ENCODE data around the gene TMC6. TPM values are rescaled to one million over a fixed set of nuclear protein-coding genes. Genes with fewer than 3 reads are reported as not detected.
"Not testable (repeated sequence)": the region's sequence is repeated elsewhere in the genome, so short reads cannot be mapped to it uniquely, and the experiment has no call there.

The TMC6 gene
- polyA plus RNA-seq, 3 donors = 14.1 to 58.4 (median 55.2) TPM

DNA sequence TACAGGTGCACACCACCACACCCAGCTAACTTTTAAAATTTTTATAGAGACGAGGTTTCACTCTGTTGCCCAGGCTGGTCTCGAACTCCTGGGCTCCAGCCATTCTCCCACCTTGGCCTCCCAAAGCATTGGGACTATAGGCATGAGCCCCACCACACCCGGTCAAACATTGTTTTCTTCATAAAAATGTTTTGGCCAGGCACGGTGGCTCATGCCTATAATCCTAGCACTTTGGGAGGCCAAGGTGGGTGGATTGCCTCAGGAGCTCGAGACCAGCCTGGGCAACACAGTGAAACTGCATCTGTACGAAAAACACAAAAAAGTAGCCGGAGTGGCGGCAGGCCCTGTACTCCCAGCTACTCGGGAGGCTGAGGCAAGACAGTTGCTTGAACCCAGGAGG, 12.1 kb downstream of the TMC6 start:
- WGBS, 3 donors = 95 to 96% (median 95%) methylated on average over 9 of the region's 9 CpGs
- no peak overlapping the region for H3K27ac ChIP-seq (ENCODE audit: low read depth, low read length)

DNA sequence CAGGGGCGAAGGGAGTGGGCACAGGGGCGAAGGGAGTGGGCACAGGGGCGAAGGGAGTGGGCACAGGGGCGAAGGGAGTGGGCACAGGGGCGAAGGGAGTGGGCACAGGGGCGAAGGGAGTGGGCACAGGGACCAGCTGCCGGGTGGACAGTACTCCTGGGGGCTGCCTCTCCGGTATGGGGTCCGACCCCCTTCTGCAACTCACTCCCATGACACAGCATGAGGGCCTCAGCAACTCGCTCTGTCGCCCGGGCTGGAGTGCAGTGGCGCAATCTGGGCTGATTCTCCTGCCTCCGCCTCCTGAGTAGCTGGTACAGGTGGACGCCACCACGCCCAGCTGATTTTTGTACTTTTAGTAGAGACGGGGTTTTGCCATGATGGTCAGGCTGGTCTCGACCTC, 12.8 kb downstream of the TMC6 start:
- not testable (repeated sequence) for H3K27ac ChIP-seq (ENCODE audit: low read depth, low read length)
- WGBS, 3 donors = 79 to 89% (median 87%) methylated on average over 11 to 15 of the region's 18 CpGs

DNA sequence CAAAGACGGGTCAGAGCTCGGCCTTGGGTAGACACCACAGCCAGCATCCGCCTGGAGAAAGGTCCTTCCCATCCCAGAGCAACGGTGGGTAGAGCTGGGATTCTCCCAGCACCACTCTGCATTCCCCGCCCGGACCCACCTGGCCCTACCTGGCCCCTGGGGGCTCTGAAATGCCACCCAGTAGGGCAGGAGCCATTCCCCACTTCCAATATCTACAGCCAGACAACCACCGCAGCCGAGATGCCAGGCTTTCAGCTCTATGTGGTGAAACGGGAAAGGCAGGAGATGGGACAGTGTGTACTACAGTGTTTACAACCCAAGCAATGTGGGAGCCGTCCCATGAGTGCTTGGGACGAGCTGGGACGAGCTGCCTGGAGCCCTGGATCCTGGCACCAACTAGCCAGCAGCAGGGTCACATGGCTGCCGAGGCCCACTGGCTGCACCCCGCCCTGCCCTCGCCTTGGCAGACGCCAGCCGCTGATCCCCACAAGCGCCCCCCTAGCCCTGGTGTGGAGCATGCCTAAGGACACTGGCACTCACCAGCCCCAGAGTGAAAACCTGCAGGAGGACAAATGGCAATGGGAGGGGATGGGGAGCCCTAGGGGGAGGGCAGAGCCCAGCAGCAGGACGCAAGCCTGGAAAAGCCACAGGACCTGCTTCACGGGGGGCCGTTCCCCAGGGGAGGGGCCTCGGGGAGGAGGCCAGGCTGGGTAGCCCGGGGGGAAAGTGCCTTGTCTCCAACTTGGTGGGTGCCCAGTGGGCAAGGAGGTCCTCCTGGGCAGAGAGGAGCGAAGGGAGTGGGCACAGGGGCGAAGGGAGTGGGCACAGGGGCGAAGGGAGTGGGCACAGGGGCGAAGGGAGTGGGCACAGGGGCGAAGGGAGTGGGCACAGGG, 13.5 kb downstream of the TMC6 start:
- 81 to 82% (median 82%) methylated on average over 24 to 27 of the region's 28 CpGs for WGBS, 3 donors
- no peak overlapping the region for H3K27ac ChIP-seq (ENCODE audit: low read depth, low read length)

DNA sequence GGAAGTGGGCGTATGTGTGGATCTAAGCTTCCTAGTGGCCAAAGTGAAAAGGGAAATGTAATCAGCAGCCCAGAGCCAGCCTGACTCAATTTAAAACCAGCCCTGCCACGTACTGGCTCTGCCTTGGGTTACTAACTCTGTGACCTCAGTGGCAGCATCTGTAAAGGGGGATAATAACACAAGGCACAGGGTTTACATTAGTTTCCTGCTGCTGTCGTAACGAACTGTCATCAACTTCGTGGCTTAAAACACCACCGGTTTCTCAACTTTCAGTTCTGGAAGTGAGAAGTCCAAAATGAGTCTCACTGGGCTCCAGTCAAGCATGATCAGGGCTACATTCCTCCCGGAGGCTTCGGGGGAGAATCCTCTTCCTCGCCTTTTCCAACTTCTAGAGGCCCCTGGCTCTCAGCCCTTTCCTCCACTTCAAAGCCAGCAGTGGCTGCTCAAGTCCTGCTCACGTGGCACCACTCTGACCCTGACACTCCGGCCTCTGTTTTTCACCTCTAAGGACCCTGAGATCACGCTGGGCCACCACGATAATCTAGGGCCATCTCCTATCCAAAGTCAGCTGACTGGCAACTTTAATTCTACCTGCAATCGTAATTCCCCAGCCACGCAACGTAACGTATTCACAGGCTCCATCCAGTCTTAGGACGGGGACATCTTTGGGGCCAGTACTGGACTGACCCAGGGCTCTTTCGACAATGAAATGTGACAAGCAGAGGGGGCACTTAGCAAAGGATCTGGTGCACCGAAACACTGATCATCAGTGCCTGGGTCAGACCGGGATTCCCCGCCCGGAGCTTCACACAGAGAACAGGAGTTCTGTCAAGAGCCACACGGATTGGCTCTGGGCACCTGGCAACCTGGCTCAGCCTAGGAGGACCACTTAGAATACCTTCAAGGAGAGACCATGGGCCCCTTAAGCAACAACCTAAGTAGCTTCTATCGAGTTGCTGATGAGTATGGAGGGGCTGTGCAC, 14.5 kb downstream of the TMC6 start:
- H3K27ac ChIP-seq (ENCODE audit: low read depth, low read length) = no peak overlapping the region
- WGBS, 3 donors = 68 to 87% (median 77%) methylated on average over 25 of the region's 25 CpGs

DNA sequence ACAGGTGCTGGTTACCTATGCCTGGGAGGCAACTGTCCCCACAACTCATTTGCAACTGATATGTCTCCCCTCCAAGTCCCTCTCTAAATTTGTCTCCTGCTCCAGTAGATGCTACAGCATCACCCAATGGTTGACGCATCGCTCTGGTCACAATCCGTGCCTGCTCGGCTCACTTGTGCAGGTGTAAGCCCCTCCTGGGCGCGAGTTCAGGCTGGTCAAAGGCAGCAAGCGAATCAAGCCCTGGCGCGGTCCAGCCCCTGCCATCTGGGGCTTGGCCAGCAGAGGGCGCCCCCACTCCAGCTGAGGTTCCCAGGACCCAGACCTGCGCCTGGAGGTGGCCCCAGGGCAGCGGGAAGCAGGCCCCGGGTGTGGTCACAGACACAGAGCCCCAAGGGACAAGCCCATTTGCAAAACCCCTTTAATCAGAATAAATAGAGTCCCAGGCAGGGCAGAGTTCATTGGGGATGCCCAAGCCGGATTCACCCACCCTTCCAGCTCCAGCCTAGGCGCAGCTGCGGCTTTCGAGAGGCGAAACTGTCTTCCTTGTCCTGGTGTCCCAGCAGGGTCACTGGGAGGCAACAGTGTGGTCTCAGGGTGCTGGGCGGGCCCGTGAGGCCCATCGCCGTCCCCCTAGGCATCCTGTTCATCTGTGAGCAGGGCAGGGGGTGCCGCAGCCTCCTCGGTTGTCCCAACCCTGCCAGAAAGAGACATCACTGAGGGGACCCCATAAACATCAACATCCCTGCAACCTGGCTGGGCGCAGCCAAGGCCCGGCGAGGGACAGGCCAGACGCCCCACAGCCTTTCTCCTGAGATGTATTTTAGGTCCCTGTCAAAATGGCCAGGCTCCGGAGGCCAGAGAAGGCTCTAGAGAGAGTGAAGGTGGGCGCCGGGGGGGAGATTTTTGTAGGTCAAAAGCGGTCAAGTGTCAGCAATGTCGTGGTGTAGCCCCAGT, 15.8 kb downstream of the TMC6 start:
- WGBS, 3 donors = 52 to 55% (median 54%) methylated on average over 33 of the region's 33 CpGs
- H3K27ac ChIP-seq (ENCODE audit: low read depth, low read length) = no peak overlapping the region

DNA sequence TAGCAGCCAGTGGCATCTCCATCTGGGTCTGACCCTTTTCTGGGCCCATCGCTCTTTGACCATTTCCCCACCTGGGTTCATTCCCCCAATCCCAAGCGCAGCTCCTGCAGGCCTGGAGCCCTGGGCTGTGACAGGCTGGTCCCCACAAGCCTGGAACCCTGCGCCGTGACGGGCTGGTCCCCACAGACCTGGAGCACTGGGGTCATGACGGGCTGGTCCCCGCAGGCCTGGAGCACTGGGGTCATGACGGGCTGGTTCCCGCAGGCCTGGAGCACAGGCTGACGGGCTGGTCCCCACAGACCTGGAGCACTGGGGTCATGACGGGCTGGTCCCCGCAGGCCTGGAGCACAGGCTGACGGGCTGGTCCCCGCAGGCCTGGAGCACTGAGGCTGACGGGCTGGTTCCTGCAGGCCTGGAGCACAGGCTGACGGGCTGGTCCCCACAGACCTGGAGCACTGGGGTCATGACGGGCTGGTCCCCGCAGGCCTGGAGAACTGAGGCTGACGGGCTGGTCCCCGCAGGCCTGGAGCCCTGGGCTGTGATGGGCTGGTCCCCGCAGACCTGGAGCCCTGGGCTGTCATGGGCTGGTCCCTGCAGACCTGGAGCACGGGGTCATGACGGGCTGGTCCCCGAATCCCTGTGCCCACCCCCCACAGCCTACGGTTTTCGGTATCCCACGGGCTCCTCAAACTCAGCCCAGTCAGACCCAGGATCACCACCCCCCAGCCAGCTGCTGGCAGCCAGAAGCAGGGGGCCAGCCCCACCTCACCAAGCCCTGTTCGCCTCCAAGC, 16.6 kb downstream of the TMC6 start:
- 81 to 86% (median 85%) methylated on average over 28 of the region's 28 CpGs for WGBS, 3 donors
- no peak overlapping the region for H3K27ac ChIP-seq (ENCODE audit: low read depth, low read length)

DNA sequence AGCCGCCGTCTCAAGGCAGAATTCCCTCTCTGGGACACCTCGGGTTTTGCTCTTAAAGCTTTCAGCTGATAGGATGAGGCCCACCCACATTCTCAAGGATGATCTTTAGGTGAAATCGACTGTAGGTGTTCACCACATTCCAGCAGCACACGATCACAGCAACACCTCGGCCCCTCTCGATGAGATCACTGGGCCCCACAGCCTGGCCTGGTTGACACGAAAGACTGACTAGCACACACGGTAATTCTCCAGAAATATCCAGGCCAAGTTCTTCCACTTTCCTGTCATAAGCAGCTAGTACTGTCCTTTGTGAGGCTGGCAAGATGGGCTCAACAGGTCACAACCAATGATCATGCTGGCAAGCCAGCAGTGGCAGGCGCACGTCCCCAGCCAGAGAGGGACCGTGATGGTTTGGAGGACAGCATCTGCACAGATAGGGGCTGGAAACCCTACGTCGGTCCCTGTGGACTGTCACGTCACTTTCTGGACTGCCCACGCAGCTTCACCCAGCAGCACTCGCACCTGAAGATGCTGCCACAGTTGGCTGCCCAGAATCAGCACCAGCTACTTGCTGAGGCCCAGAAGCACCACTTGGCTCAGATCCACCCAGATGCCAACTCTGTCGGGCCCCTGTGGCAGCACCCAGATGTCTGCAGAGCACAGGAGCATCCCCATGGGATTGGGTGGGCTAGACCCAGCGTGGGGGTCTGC, 17.4 kb downstream of the TMC6 start:
- no peak overlapping the region for H3K27ac ChIP-seq (ENCODE audit: low read depth, low read length)
- WGBS, 3 donors = 85 to 86% (median 85%) methylated on average over 19 of the region's 19 CpGs

DNA sequence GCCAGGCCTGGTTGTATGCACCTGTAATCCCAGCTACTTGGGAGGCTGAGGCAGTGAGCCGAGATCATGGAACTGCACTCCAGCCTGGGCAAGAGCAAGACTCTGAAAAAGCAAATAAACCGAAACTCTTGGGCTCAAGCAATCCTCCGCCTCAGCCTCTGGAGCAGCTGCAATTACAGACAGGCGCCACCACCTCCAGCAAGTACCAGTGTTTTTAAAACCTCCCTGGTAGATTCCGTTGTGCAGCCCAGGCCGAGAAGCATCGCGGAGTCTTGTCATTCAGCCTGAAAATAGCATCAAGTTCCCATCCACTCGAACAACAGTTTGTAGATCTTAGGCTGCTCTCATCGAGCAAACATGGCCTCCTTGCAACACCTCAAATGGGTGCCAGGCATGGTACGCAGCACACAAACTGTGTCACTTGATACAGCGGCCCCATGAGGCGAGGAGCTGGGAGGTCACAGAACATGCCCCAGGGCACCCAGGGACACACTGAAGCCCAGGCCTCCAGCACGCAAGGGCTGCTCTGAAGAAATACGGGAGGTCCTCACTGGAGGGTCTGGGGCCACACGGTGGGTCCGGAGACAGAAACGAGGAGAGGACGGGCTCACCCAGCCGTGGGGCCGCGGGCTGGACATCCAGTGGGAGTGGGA, 18.1 kb downstream of the TMC6 start:
- H3K27ac ChIP-seq (ENCODE audit: low read depth, low read length) = no peak overlapping the region
- 88 to 93% (median 88%) methylated on average over 22 of the region's 22 CpGs for WGBS, 3 donors

DNA sequence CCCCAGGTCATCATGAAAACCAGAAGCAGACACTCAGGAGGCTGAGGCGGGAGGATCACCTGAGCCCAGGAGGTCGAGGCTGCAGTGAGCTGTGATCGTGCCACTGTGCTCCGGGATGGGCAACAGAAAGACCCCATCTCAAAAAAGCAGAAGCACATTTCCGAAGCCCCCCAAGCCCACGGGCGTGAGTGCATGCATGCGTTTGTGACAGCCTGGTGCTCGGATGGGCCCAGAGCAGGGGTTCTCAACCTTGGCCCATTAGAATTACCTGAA, 19.1 kb downstream of the TMC6 start:
- 84 to 96% (median 93%) methylated on average over 9 of the region's 9 CpGs for WGBS, 3 donors
- no peak overlapping the region for H3K27ac ChIP-seq (ENCODE audit: low read depth, low read length)

DNA sequence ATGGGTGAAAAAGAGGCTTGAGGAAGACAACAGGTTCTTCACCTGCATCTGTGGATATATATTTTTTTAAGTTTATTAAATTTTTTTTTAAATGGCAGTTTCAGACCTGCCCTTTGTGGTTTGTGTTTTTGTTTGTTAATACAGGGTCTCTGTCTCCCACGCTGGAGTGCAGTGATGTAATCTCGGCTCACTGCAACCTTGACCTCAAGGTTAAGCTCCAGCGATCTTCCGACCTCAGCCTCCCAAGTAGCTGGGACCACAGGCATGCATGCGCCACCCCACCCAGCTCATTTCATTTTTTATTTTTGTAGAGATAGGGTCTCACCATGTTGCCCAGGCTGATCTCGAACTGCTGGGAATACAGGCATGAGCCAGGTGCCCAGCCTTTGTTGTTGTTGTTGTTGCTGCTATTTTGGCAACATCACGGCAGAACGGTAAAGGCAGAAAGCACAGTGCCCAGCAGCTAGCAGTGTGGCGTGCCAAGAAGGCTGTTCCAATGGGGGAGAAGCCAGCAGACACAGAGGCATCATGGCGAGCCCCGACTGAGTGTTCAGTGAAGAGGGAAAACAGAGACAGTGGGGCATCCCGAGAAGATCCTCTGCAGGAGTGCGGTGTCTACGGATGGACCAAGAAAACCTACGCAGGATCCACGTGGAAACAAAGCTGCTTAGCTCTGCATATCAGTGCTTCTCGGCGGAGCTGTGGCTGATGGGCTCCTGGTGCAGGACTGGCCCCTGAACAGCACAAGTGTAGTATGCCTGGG, 19.6 kb downstream of the TMC6 start:
- H3K27ac ChIP-seq (ENCODE audit: low read depth, low read length) = no peak overlapping the region
- 79 to 80% (median 79%) methylated on average over 18 of the region's 18 CpGs for WGBS, 3 donors

DNA sequence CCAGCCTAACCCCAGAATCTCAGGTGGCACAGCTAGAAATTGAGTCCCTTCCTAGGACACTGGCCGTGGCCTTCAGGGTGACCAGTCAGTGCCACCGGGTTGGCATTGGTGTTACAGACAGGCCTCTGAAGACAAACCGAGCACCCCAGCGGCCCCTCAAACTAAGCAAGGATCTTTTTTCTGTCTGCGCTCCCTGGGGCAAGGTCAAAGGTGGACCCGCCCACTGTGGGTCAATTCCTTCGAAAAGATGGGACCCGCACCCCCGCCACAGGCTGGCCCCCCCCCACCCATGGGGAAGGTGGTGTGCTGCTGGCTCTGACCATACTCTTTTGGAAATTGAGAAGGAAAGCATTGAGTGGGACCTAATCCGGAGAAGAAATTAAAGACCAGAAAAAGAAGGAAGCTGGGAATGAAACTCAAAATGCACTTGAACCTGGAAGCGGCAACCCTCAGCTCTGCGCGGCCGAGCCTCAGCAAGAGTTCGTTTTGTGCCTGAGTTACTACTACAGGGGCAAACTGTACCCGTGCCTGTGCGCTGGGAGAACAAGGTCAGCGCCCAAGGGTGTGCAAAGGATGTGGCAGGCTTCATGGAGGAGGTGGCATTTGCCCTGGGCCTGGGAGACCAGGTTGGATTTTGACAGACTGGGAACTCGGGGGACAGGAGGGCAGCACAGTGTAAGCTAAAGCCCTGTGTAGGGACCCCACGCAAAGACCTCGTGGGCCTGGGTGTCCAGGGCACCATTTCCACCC, 20.4 kb downstream of the TMC6 start:
- WGBS, 3 donors = 91 to 94% (median 91%) methylated on average over 21 of the region's 21 CpGs
- no peak overlapping the region for H3K27ac ChIP-seq (ENCODE audit: low read depth, low read length)

DNA sequence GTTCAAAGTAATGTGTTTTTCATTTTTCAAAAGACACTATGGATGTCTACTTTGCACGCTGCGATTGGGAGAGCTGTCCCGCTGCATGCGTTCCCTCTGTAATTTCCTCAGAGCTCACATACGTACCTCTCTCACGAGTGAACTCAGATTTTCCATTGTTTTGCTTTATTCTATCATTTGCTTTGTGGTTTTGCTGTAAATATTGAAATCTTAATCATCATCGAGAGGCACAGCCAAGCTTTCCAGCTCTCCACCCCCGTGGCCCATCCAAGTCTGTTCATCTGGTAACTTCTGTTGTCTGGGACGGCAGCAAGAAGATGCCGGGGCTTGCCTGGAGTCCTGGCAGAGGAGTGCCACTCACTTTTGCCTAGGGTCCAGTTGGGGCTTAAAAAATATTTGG, 21.1 kb downstream of the TMC6 start:
- 73 to 83% (median 75%) methylated on average over 10 of the region's 10 CpGs for WGBS, 3 donors
- no peak overlapping the region for H3K27ac ChIP-seq (ENCODE audit: low read depth, low read length)

DNA sequence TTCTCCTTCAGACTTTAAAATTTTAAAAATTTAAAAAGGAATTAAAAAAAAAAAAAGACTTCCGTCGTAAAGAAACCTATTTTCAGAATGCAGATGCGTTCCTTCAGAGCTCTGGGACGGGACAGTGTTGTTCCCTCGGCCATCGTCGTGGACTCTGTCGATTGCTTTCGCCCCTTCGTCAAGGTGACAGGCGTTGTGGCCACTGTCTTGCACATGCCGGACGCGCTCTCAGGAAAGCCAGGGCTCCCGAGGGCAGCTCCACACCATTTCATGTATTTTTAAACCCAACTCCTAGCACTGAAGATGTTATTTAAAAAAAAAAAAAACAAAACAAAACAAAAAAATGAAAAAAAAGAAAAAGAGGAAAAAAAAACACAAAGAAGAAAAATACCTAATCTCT, 22.3 kb downstream of the TMC6 start:
- H3K27ac ChIP-seq (ENCODE audit: low read depth, low read length) = no peak overlapping the region
- WGBS, 3 donors = 89 to 90% (median 89%) methylated on average over 15 of the region's 15 CpGs

DNA sequence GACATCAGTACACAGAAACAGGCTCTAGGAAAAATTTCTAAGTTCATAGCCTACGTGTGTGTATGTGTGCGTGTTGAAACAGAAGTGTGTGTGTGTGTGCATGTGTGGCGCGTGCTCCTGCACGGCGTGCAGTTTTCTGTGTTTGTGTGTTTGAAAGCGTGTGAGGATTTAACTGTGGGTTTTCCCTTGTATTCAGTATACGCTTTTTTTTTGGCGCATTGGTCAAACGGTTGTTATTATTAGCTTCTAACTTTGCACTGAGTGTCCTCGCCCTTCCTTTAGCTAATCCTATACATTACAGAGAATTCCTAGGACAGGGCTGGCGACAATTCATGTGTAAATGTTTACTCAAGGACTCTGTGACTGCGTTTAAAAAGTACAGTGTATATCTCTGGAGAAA, 23.0 kb downstream of the TMC6 start:
- WGBS, 3 donors = 77 to 88% (median 79%) methylated on average over 13 of the region's 13 CpGs

DNA sequence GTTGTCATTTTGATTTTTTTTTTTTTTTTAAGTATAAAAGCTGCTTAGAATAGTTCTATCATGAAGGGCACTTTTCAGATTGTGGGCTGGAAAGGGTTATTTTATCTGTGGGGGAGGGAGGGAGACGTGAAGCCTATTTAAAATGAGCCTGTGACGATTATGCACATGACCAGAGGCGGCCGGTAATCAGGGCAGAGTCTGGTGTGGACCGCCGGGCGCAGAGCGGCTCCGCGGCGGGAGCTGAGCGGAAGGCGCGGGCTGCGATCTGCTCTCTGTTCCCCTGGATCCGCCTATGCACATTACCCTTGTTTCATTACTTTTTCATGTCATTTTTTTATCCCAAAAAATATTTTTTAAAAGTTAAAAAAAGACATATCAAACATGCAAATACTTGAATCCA, 23.5 kb downstream of the TMC6 start:
- WGBS, 3 donors = 86 to 89% (median 88%) methylated on average over 16 of the region's 16 CpGs
- no peak overlapping the region for H3K27ac ChIP-seq (ENCODE audit: low read depth, low read length)

More for the DNA sequence above, 23.0 kb downstream of the TMC6 start:
- no peak overlapping the region for H3K27ac ChIP-seq (ENCODE audit: low read depth, low read length)

Measured in adipose tissue (tissue), 3 donors.